ENCODE measurements around the gene FDX2. TPM values are rescaled to one million over a fixed set of nuclear protein-coding genes. Genes with fewer than 3 reads are reported as not detected.

FDX2 gene
- total and polyA plus RNA-seq, 2 of the 13 experiments (the other 11 are each of a cell fraction or from before 2014, with no cell fraction given): 21.0 to 24.7 TPM

DNA sequence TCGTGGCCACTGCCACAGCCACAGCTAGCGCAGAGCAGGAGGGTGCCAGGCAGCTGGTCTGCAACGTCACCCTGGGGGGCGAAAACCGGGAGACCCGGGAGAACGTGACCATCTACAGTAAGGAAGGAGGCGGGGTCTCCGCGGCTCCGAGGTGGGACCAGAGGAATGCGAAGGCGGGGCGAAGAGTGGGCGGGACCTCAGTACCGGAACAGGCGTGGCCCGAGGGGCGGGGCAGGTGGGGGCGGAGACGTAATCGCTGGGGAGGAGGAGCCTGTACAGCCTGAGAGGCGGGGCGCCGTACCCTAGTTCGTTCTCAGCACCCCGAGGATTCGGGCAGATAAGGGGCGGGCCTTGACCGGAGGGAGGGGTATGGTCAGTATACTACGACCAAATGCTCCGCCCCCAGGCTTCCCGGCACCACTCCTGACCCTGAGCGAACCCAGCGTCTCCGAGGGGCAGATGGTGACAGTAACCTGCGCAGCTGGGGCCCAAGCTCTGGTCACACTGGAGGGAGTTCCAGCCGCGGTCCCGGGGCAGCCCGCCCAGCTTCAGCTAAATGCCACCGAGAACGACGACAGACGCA lies 23.5 kb downstream of the FDX2 start (continued):
- TF ChIP-seq BCL6 (CRISPR knock-in tag; IDR thresholded peaks at IDR 0.05) (0 out of 2 replicates have a peak, but pooled peaks have one; percentile 6), ZNF333 (CRISPR knock-in tag; IDR thresholded peaks at IDR 0.05; ENCODE audit: borderline replicate concordance) (no peak), THAP11 (CRISPR knock-in tag; IDR thresholded peaks at IDR 0.05) (0 out of 2 replicates have a peak, but pooled peaks have one; percentile 12), HIC2 (CRISPR knock-in tag; IDR thresholded peaks at IDR 0.05; ENCODE audit: low read depth) (no peak), E2F2 (CRISPR knock-in tag; IDR thresholded peaks at IDR 0.05; ENCODE audit: borderline replicate concordance) (no peak), DBP (CRISPR knock-in tag; IDR thresholded peaks at IDR 0.05; ENCODE audit: not compliant biosample characterization) (no peak), DR1 (CRISPR knock-in tag; IDR thresholded peaks at IDR 0.05) (no peak), EHMT2 (IDR thresholded peaks at IDR 0.05; ENCODE audit: borderline replicate concordance, low read depth, low read length) (no peak), ZFP91 (CRISPR knock-in tag; IDR thresholded peaks at IDR 0.05; ENCODE audit: borderline replicate concordance) (peak; percentile 31; the same call in 1 of the 2 replicates), CBX5 (CRISPR knock-in tag; IDR thresholded peaks at IDR 0.05; ENCODE audit: borderline replicate concordance) (no peak)
- TF ChIP-seq, protein P1, sequence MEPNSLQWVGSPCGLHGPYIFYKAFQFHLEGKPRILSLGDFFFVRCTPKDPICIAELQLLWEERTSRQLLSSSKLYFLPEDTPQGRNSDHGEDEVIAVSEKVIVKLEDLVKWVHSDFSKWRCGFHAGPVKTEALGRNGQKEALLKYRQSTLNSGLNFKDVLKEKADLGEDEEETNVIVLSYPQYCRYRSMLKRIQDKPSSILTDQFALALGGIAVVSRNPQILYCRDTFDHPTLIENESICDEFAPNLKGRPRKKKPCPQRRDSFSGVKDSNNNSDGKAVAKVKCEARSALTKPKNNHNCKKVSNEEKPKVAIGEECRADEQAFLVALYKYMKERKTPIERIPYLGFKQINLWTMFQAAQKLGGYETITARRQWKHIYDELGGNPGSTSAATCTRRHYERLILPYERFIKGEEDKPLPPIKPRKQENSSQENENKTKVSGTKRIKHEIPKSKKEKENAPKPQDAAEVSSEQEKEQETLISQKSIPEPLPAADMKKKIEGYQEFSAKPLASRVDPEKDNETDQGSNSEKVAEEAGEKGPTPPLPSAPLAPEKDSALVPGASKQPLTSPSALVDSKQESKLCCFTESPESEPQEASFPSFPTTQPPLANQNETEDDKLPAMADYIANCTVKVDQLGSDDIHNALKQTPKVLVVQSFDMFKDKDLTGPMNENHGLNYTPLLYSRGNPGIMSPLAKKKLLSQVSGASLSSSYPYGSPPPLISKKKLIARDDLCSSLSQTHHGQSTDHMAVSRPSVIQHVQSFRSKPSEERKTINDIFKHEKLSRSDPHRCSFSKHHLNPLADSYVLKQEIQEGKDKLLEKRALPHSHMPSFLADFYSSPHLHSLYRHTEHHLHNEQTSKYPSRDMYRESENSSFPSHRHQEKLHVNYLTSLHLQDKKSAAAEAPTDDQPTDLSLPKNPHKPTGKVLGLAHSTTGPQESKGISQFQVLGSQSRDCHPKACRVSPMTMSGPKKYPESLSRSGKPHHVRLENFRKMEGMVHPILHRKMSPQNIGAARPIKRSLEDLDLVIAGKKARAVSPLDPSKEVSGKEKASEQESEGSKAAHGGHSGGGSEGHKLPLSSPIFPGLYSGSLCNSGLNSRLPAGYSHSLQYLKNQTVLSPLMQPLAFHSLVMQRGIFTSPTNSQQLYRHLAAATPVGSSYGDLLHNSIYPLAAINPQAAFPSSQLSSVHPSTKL (CRISPR knock-in tag; IDR thresholded peaks at IDR 0.05): peak; percentile 24; the same call in 1 of the 2 replicates
- TF ChIP-seq, protein P2, sequence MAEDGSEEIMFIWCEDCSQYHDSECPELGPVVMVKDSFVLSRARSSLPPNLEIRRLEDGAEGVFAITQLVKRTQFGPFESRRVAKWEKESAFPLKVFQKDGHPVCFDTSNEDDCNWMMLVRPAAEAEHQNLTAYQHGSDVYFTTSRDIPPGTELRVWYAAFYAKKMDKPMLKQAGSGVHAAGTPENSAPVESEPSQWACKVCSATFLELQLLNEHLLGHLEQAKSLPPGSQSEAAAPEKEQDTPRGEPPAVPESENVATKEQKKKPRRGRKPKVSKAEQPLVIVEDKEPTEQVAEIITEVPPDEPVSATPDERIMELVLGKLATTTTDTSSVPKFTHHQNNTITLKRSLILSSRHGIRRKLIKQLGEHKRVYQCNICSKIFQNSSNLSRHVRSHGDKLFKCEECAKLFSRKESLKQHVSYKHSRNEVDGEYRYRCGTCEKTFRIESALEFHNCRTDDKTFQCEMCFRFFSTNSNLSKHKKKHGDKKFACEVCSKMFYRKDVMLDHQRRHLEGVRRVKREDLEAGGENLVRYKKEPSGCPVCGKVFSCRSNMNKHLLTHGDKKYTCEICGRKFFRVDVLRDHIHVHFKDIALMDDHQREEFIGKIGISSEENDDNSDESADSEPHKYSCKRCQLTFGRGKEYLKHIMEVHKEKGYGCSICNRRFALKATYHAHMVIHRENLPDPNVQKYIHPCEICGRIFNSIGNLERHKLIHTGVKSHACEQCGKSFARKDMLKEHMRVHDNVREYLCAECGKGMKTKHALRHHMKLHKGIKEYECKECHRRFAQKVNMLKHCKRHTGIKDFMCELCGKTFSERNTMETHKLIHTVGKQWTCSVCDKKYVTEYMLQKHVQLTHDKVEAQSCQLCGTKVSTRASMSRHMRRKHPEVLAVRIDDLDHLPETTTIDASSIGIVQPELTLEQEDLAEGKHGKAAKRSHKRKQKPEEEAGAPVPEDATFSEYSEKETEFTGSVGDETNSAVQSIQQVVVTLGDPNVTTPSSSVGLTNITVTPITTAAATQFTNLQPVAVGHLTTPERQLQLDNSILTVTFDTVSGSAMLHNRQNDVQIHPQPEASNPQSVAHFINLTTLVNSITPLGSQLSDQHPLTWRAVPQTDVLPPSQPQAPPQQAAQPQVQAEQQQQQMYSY (CRISPR knock-in tag; IDR thresholded peaks at IDR 0.05): no peak
